Panc1 (cell line): Measurements from ENCODE around the gene NAA60. TPM values are rescaled to one million over a fixed set of nuclear protein-coding genes. Genes with fewer than 3 reads are reported as not detected.

Experiments
- ATAC-seq: fragments of 200-7000 bp; cut with Tn5 transposase; 2 replicates; pipeline ENCODE4 v1.9.1; 2020; ENCODE audit warnings: mild to moderate bottlenecking, moderate library complexity
- BruUV-seq: library from RNA; stranded (reverse); fragments of 400-500 nt; replicated peaks from 2 replicates; lab custom pipeline; 2021; lab: Mats Ljungman, UMichigan
- CTCF ChIA-PET: fragments of 300-600 bp; sonication (Branson Sonifier 250); formaldehyde crosslinking; loops from one replicate; lab custom pipeline; 2022; ENCODE audit warnings: antibody characterized with exemption; lab: Charles Lee
- POLR2A ChIA-PET: fragments of 300-600 bp; sonication (Branson Sonifier 250); formaldehyde crosslinking; loops from one replicate; lab custom pipeline; 2022; ENCODE audit warnings: antibody characterized with exemption; lab: Charles Lee
- DNase-seq: peaks from one replicate; pipeline ENCODE4 v3.0.0-alpha.2; 2010; ENCODE audit warnings: low read depth, low spot score
- H3K27ac ChIP-seq: 2 replicates; pipeline ENCODE4 v1.5.1; 2011; ENCODE audit warnings: mild to moderate bottlenecking, low read length, inconsistent platforms
- H3K27me3 ChIP-seq: fragments of 200-500 bp; sonication (Bioruptor generic); 2 replicates; pipeline ENCODE4 v1.6.0; 2014; ENCODE audit warnings: low read length, inconsistent platforms; ENCODE audit not compliant: control insufficient read depth, insufficient read depth
- H3K36me3 ChIP-seq: fragments of 200-500 bp; sonication (Bioruptor generic); 2 replicates; pipeline ENCODE4 v1.5.1; 2014; ENCODE audit warnings: inconsistent platforms, mild to moderate bottlenecking, low read length, moderate library complexity; ENCODE audit not compliant: control insufficient read depth, insufficient read depth
- H3K4me1 ChIP-seq: 2 replicates; pipeline ENCODE4 v1.5.1; 2011; ENCODE audit warnings: inconsistent platforms, mild to moderate bottlenecking, low read length, moderate library complexity; ENCODE audit not compliant: control insufficient read depth, insufficient read depth
- H3K4me3 ChIP-seq, 2 experiments: 2 replicates each; pipeline ENCODE4 v1.5.1; 2011 to 2012; ENCODE audit warnings: low read depth in 2 of 2, low read length in 2 of 2, mild to moderate bottlenecking in 2 of 2, inconsistent platforms in 1 of 2, moderate library complexity in 1 of 2
- H3K9me3 ChIP-seq: fragments of 200-500 bp; sonication (Bioruptor generic); 2 replicates; pipeline ENCODE4 v1.5.1; 2014; ENCODE audit warnings: low read depth, mild to moderate bottlenecking, inconsistent platforms, low read length, moderate library complexity; ENCODE audit not compliant: control insufficient read depth, insufficient read depth
- CTCF ChIP-seq: fragments of 450-650 bp; IDR thresholded peaks from 2 replicates; pipeline ENCODE4 v1.5.1; 2017; ENCODE audit warnings: mild to moderate bottlenecking
- POLR2AphosphoS5 ChIP-seq: IDR thresholded peaks from 2 replicates; pipeline ENCODE4 v1.6.1; 2012; ENCODE audit warnings: mild to moderate bottlenecking, low read depth, low read length, moderate library complexity
- REST ChIP-seq, 2 experiments: IDR thresholded peaks; 2 replicates each; pipeline ENCODE4 v1.6.1; 2011 to 2012; ENCODE audit warnings: low read depth in 2 of 2, control low read depth in 1 of 2, low read length in 1 of 2, mild to moderate bottlenecking in 1 of 2, moderate library complexity in 1 of 2; ENCODE audit not compliant: insufficient read depth in 1 of 2
- SIN3A ChIP-seq: IDR thresholded peaks from 2 replicates; pipeline ENCODE4 v1.6.1; 2012; ENCODE audit warnings: low read depth, mild to moderate bottlenecking, low read length, moderate library complexity, borderline replicate concordance; ENCODE audit not compliant: insufficient read depth
- TCF7L2 ChIP-seq: IDR thresholded peaks from 2 replicates; pipeline ENCODE4 v1.6.1; 2011; ENCODE audit warnings: mild to moderate bottlenecking, low read depth, low read length, inconsistent platforms
- in situ Hi-C: cut with HindIII; loops from 2 replicates; pipeline ENCODE4 v1.10.0; 2016; ENCODE audit warnings: low sequenced_read_pairs, low pct_unique_long_range_greater_than_20kb
- intact Hi-C: fragments of 100-400 bp; cut with micrococcal nuclease; formaldehyde crosslinking; loops from one replicate; pipeline ENCODE4 v1.10.0; 2022; ENCODE audit not compliant: unreplicated experiment
- total RNA-seq: library from RNA; stranded (reverse); gene quantifications from one replicate; pipeline ENCODE4 v1.2.1, GENCODE V29; 2021; ENCODE audit not compliant: unreplicated experiment

NAA60 gene
- total RNA-seq, 1 experiment from 2014 or later: 56.0 TPM

DNA sequence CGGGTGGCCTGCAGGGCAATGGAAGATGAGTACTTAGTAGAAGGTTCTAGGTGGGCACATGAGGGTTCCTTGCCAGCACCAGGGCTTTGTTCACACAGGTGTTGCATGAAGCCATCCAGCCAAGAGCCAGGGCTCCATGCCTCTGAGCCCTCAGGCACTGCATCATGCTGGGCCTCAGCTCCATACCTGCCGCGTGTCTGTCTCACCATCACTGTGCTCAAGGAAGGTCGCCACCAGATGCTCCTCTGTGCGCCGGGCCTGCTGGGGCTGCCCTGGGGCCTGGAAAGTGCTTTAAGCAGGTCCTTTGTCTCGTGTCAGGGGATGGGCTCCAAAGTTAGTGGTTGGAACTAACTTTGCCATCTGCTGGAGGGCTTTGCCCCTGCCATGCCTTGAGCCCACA, 26.3 kb downstream of the NAA60 start:
- ChIA-PET POLR2A (no interaction called here), CTCF (interaction anchor here (0.7 kb wide), 1 partner anchor 98 kb away, joined by 9 read pairs; no protein-coding TSS in a partner anchor)
- 0 out of 2 replicates have a peak, but pooled peaks cover 3% of the 10 kb centered on the region for H3K4me1 ChIP-seq
- BruUV-seq: no TSS peak
- no peaks in the 10 kb centered on the region for H3K27me3 ChIP-seq
- no peaks in the 10 kb centered on the region for H3K36me3 ChIP-seq
- no peak overlapping the region for H3K4me3 ChIP-seq
- DNase-seq (no peak), ATAC-seq (no peak)
- TF ChIP-seq CTCF: no peak
- TF ChIP-seq TCF7L2: no peak
- no peak for TF ChIP-seq SIN3A
- TF ChIP-seq REST (IDR thresholded peaks at IDR 0.05; ENCODE audit: insufficient read depth in 1 of 2, low read depth in 2 of 2, low read length in 1 of 2): no peak
- TF ChIP-seq POLR2AphosphoS5: no peak
- in situ Hi-C loops: no loop called here
- no peaks in the 10 kb centered on the region for H3K9me3 ChIP-seq
- H3K27ac ChIP-seq: no peak overlapping the region
- intact Hi-C loops: no loop called here

- POLR2A ChIA-PET: no interaction called here
- Histone ChIP-seq H3K4me3 (no peak overlapping the region), H3K36me3 (no peaks in the 10 kb centered on the region), H3K27ac (no peak overlapping the region), H3K9me3 (no peaks in the 10 kb centered on the region), H3K27me3 (no peaks in the 10 kb centered on the region), H3K4me1 (0 out of 2 replicates have a peak, but pooled peaks cover 3% of the 10 kb centered on the region)
- in situ Hi-C loops: no loop called here
- no peak for DNase-seq
- BruUV-seq: no TSS peak
- no peak for ATAC-seq
- intact Hi-C loops: no loop called here
- CTCF ChIA-PET: interaction anchor here (0.7 kb wide), 1 partner anchor 99 kb away, joined by 9 read pairs; no protein-coding TSS in a partner anchor
- TF ChIP-seq TCF7L2: no peak
- no peak for TF ChIP-seq SIN3A
- TF ChIP-seq CTCF: no peak
- no peak for TF ChIP-seq POLR2AphosphoS5
- no peak for TF ChIP-seq REST (IDR thresholded peaks at IDR 0.05; ENCODE audit: insufficient read depth in 1 of 2, low read depth in 2 of 2, low read length in 1 of 2)
Measured at GRCh38 chr16:3470723-3471122, 27.2 kb downstream of the NAA60 start.
